LHCN-M2 (cell line): ENCODE results near the gene TSC1. TPM values are rescaled to one million over a fixed set of nuclear protein-coding genes. Genes with fewer than 3 reads are reported as not detected.
A peak's percentile ranks its signal among the peaks of the same experiment; 100 is the strongest.

ENCODE experiments used
- DNase-seq: peaks from one replicate; pipeline ENCODE4 v3.0.0-alpha.2; 2012; ENCODE audit warnings: low read depth
- polyA plus RNA-seq: library from polyadenylated mRNA; unstranded; fragments of >200 nt; gene quantifications from one replicate; pipeline ENCODE4 v1.2.1, GENCODE V29; 2012; ENCODE audit warnings: missing spikeins
- total RNA-seq: library from RNA; depleted of rRNA; stranded (reverse); fragments of >200 nt; gene quantifications from 2 replicates; pipeline ENCODE4 v1.2.3, GENCODE V29; 2014; rRNA removed

Gene TSC1
- total RNA-seq, result 23.1 and 27.4 TPM in 2 replicates
- polyA plus RNA-seq, result 10.0 TPM

- peak; percentile 95 for DNase-seq
Measured at GRCh38 chr9:132944294-132945185, at the start of gene TSC1. Gene TSC1, minus strand, starts transcription at chr9:132944616. Its CDS starts 15,744 bp downstream, at chr9:132928872.

- DNase-seq, result no peak
Measured at GRCh38 chr9:132993511-132993939, 49.1 kb upstream of the TSC1 start.

- no peak for DNase-seq
Measured at GRCh38 chr9:132991351-132992300, 47.2 kb upstream of the TSC1 start.

- DNase-seq, result no peak
Measured at GRCh38 chr9:132990781-132991180, 46.4 kb upstream of the TSC1 start.

- peak; percentile 45 for DNase-seq
Measured at GRCh38 chr9:132989998-132990557, 45.7 kb upstream of the TSC1 start.

- no peak for DNase-seq
Measured at GRCh38 chr9:132989414-132989996, 45.1 kb upstream of the TSC1 start.

GRCh38 chr9:132989014-132989310, 44.5 kb upstream of the TSC1 start:
- DNase-seq, result no peak

GRCh38 chr9:132988244-132989013, 44.0 kb upstream of the TSC1 start:
- DNase-seq, result no peak

- DNase-seq, result no peak
Measured at GRCh38 chr9:132986640-132987620, 42.5 kb upstream of the TSC1 start.

- no peak for DNase-seq
Measured at GRCh38 chr9:132986114-132986513, 41.7 kb upstream of the TSC1 start.

- no peak for DNase-seq
Measured at GRCh38 chr9:132985489-132985888, 41.1 kb upstream of the TSC1 start.

- DNase-seq, result no peak
Measured at GRCh38 chr9:132985071-132985350, 40.6 kb upstream of the TSC1 start.

- DNase-seq, result no peak
Measured at GRCh38 chr9:132984202-132985070, 40.0 kb upstream of the TSC1 start.

GRCh38 chr9:132983491-132984201, 39.2 kb upstream of the TSC1 start:
- DNase-seq, result no peak

- DNase-seq, result no peak
Measured at GRCh38 chr9:132982458-132982857, 38.0 kb upstream of the TSC1 start.

GRCh38 chr9:132980157-132980556, 35.7 kb upstream of the TSC1 start:
- DNase-seq, result no peak

GRCh38 chr9:132978451-132979131, 34.2 kb upstream of the TSC1 start, which contains the start of gene GFI1B:
Gene GFI1B, plus strand, starts transcription at chr9:132978694. Its CDS starts 7,985 bp downstream, at chr9:132986679.
- DNase-seq, result no peak

GRCh38 chr9:132978112-132978450, 33.7 kb upstream of the TSC1 start:
- no peak for DNase-seq
